ENCODE measurements around the gene C16orf96. TPM values are rescaled to one million over a fixed set of nuclear protein-coding genes. Genes with fewer than 3 reads are reported as not detected.

The C16orf96 gene
- total and polyA plus RNA-seq, 2 of the 13 experiments (the other 11 are each of a cell fraction or from before 2014, with no cell fraction given): 0.03 TPM; not detected in 1

DNA sequence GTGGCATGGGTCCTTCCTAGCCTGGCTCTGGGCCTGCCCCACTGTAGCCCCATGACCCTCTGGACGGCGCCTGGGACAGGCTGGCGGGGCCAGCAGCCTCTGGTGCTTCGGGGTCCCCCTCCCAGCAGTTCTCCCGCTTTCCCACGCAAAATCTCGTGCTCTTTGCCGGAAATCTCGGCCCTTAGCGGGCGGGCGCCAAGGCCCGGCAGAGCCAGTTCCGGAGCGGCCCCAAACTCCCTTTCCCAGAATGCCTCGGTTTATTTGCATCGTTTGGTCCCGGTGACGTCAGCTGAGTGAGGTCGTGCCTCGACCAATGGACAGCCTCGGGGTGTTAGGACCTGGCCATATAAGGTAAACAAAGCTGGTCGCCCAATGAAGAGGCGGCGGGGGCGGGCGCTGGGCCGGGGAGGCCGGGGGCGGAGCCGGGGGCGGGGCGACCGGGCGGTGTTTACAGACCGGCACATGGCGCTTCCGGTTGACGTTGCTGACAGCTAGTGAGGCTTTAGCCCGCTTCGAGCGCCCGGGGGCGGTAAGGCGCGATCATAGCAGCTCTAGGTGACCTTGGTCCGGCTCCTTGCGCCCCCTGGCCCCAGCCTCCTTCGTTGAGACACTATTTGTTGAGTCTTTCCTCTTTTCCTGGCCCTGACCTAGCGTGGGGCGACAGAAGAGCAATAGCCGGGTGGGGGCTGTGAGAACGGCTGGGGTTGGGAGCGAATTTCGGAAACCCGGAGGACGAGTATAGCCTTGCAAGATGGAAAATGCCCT lies 60.1 kb downstream of the C16orf96 start:
- Histone ChIP-seq H3K36me3 (replicated peaks in 1 of 2; ENCODE audit: control insufficient read depth in 1 of 2, insufficient read depth in 2 of 2, low read length in 2 of 2) (0 out of 5 replicates have a peak, but pooled peaks cover 0 to 4% of the 10 kb centered on the region in 2 experiments), H4K20me1 (ENCODE audit: insufficient read depth, low read length) (peaks cover 23% of the 10 kb centered on the region; the same call in 1 of the 2 replicates), H3K27ac (ENCODE audit: extremely low read length, insufficient read depth, low read length) (peak overlapping the region; percentile 98), H3K79me2 (ENCODE audit: insufficient read depth, low read length) (peaks cover 32% of the 10 kb centered on the region), H2AFZ (ENCODE audit: low read length) (no peak overlapping the region), H3K4me3 (replicated peaks in 1 of 3; ENCODE audit: insufficient read depth in 1 of 3, low read depth in 2 of 3, low read length in 3 of 3) (peak overlapping the region; percentile 58 to 88 (median 88)), H3K9ac (ENCODE audit: insufficient read depth, low read depth, low read length) (peak overlapping the region; percentile 98), H3K4me2 (ENCODE audit: low read depth, low read length) (peak overlapping the region; percentile 97), H3K27me3 (ENCODE audit: control insufficient read depth in 1 of 2, insufficient read depth in 2 of 2, low read length in 2 of 2) (no peaks in the 10 kb centered on the region; a peak in 1 of 5 replicates), H3K9me3 (ENCODE audit: low read length) (no peaks in the 10 kb centered on the region), H3K4me1 (ENCODE audit: insufficient read depth, low read length) (peaks cover 82% of the 10 kb centered on the region)
- BruUV-seq (replicated peaks): no TSS peak
- CTCF ChIA-PET (ENCODE audit: low intra/inter-chr PET ratio, low total read pairs): interaction anchor here (1.1 kb wide), 1 partner anchor 8 kb away, joined by 5 read pairs; the partner anchor contains the start of gene MGRN1
- 2% methylated on average over 32 of the region's 57 CpGs for WGBS (ENCODE audit: low lambda C conversion rate)
- FAIRE-seq (peak; percentile 94), DNase-seq (ENCODE audit: low spot score) (peak; percentile 100), ATAC-seq (peak; percentile 63)
- intact Hi-C loops (cut with micrococcal nuclease; ENCODE audit: unreplicated experiment): loop anchor here (2.0 to 10.0 kb wide), 2 partner anchors 77 to 339 kb away; partner anchors contain the start of genes CDIP1 and SEC14L5
- POLR2A ChIA-PET: interaction anchor here (0.7 to 3.9 kb wide), 19 partner anchors 9 to 482 kb away, joined by 3 to 39 read pairs (median 4); partner anchors contain the start of genes ANKS3, CDIP1, DNAAF8 and HMOX2
- in situ Hi-C loops (cut with HindIII; ENCODE audit: extremely low pct_ligation_motif_present, low pct_unique_long_range_greater_than_20kb): loop anchor here (5.0 kb wide), 1 partner anchor 46 kb away; no protein-coding TSS in a partner anchor
- 0 out of 2 replicates have a peak, but pooled peaks have one; percentile 53 for TF ChIP-seq ZZZ3 (CRISPR knock-in tag; IDR thresholded peaks at IDR 0.05; ENCODE audit: borderline replicate concordance)
- TF ChIP-seq ZSCAN5A (CRISPR knock-in tag; IDR thresholded peaks at IDR 0.05; ENCODE audit: borderline replicate concordance): no peak
- TF ChIP-seq ZNF772 (CRISPR knock-in tag; IDR thresholded peaks at IDR 0.05): no peak; the same call in 1 of the 2 replicates
- no peak for TF ChIP-seq JARID2 (CRISPR knock-in tag; IDR thresholded peaks at IDR 0.05; ENCODE audit: insufficient replicate concordance)
- TF ChIP-seq ZNF7 (CRISPR knock-in tag; IDR thresholded peaks at IDR 0.05): no peak
- TF ChIP-seq SMC3 (IDR thresholded peaks at IDR 0.05; ENCODE audit: low read length): no peak; the same call in 1 of the 2 replicates
- TF ChIP-seq ZKSCAN8 (CRISPR knock-in tag; IDR thresholded peaks at IDR 0.05; ENCODE audit: borderline replicate concordance): no peak
- TF ChIP-seq PHF21A (CRISPR knock-in tag; IDR thresholded peaks at IDR 0.05): no peak
- no peak for TF ChIP-seq LBX2 (CRISPR knock-in tag; IDR thresholded peaks at IDR 0.05; ENCODE audit: borderline replicate concordance)
- TF ChIP-seq, protein P1, sequence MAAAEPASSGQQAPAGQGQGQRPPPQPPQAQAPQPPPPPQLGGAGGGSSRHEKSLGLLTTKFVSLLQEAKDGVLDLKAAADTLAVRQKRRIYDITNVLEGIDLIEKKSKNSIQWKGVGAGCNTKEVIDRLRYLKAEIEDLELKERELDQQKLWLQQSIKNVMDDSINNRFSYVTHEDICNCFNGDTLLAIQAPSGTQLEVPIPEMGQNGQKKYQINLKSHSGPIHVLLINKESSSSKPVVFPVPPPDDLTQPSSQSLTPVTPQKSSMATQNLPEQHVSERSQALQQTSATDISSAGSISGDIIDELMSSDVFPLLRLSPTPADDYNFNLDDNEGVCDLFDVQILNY (CRISPR knock-in tag; conservative IDR thresholded peaks at IDR 0.05): no peak
- TF ChIP-seq ZNF160 (CRISPR knock-in tag; IDR thresholded peaks at IDR 0.05): peak; percentile 62; the same call in 1 of the 2 replicates
- no peak; the same call in 1 of the 2 replicates for TF ChIP-seq SKIL (CRISPR knock-in tag; IDR thresholded peaks at IDR 0.05; ENCODE audit: borderline replicate concordance)
- no peak for TF ChIP-seq ETV6 (CRISPR knock-in tag; conservative IDR thresholded peaks at IDR 0.05)
- no peak for TF ChIP-seq ZNF503 (CRISPR knock-in tag; IDR thresholded peaks at IDR 0.05)
- no peak for TF ChIP-seq HHEX (CRISPR knock-in tag; IDR thresholded peaks at IDR 0.05)
- TF ChIP-seq RFXANK (CRISPR knock-in tag; IDR thresholded peaks at IDR 0.05): no peak

All from HepG2 (cell line).